Measurements from ENCODE around the gene GSN. TPM values are rescaled to one million over a fixed set of nuclear protein-coding genes. Genes with fewer than 3 reads are reported as not detected.

GSN gene
- total and polyA plus RNA-seq, 9 of the 15 experiments (the other 6 are each of a cell fraction or from before 2014, with no cell fraction given) = 0.39 to 16.6 (median 8.2) TPM

DNA sequence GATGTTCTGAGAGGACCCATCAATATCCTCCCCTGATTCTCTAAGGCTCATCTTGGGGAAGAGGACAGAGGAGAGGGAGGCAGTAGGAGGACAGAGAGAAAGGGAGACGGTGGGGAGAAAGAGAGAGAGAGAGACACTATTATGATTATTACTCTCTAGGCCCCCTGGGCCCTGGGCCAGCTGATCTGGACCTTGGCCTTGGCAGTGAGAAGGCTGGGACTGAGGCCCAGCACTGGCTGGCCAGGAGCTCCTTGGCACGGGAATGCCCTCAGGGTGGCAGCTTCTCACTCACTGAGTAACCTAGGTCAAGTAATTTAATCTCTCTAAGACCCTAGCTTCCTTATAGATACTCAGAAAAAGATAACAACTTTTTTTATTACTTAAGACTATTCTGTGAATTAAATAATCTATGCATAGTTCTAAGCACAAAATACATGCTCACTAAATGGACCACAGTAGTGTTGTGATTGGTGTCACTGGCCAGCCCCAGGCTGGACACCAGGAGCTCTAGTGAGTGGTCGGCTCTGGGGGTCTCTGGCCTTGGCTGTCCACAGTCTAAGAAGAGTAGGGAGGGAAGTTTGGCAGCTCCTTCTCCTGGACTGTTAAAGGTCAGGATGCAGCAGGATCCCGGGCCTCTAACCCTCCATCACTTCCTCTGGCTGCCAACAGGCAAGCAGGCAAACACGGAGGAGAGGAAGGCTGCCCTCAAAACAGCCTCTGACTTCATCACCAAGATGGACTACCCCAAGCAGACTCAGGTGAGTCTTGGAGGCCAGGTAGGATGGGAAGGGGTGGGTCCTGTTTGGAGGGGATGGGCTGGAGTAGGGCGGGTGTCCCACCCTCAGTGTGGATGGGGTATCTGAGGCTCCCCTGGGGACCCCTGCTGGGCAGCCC, 50.0 kb downstream of the GSN start (continued):
- TF ChIP-seq, protein P1, sequence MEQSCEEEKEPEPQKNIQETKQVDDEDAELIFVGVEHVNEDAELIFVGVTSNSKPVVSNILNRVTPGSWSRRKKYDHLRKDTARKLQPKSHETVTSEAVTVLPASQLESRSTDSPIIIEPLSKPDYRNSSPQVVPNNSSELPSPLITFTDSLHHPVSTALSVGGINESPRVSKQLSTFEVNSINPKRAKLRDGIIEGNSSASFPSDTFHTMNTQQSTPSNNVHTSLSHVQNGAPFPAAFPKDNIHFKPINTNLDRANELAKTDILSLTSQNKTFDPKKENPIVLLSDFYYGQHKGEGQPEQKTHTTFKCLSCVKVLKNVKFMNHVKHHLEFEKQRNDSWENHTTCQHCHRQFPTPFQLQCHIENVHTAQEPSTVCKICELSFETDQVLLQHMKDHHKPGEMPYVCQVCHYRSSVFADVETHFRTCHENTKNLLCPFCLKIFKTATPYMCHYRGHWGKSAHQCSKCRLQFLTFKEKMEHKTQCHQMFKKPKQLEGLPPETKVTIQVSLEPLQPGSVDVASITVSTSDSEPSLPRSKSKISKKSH (CRISPR knock-in tag; IDR thresholded peaks at IDR 0.05) = no peak
- TF ChIP-seq ZC3H4 (CRISPR knock-in tag; IDR thresholded peaks at IDR 0.05; ENCODE audit: borderline replicate concordance) (no peak), C11orf30 (IDR thresholded peaks at IDR 0.05; ENCODE audit: low read depth) (no peak), IFI16 (CRISPR knock-in tag; IDR thresholded peaks at IDR 0.05) (no peak), FUS (optimal IDR thresholded peaks at IDR 0.05; ENCODE audit: low read depth, low read length) (no peak), ZNF444 (CRISPR knock-in tag; IDR thresholded peaks at IDR 0.05) (no peak)
- TF ChIP-seq, protein P2, sequence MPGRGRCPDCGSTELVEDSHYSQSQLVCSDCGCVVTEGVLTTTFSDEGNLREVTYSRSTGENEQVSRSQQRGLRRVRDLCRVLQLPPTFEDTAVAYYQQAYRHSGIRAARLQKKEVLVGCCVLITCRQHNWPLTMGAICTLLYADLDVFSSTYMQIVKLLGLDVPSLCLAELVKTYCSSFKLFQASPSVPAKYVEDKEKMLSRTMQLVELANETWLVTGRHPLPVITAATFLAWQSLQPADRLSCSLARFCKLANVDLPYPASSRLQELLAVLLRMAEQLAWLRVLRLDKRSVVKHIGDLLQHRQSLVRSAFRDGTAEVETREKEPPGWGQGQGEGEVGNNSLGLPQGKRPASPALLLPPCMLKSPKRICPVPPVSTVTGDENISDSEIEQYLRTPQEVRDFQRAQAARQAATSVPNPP (IDR thresholded peaks at IDR 0.05; ENCODE audit: borderline replicate concordance, insufficient read depth, insufficient read length) = no peak

Data from K562 (cell line).